ENCODE measurements around the gene CA5B.
"Not testable (repeated sequence)": the region's sequence is repeated elsewhere in the genome, so short reads cannot be mapped to it uniquely, and the experiment has no call there.

CA5B gene

DNA sequence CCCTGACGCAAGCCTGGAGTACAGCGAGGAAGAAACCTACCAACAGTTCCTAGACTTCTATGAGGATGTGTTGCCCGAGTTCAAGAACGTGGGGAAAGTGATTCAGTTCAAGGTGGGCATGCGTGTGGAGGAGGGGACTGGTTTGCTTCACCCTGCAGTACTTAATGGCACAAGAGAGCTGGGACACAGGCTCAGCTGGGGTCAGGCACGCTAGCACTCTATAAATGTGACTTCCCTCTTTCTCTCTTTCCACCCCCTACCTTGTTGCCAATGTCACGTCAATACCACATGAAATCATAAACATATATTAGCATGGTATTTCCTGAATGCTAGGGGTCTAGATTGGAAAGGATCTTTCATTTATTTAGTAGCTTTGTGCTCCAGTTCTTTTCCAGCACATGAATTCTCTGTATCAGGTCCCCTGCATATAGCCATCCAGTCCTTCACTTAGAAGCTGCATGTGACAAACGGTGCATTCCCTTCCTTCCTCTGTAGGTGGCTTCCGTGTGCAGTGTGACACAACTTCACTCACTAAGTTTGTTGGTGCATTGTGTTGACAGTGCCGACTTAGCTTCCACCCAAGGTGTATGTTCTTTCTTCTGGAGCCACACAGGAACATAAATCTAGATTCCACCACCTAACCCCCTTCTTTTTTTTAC lies 77.8 kb downstream of the CA5B start:
- no peak for DNase-seq

DNA sequence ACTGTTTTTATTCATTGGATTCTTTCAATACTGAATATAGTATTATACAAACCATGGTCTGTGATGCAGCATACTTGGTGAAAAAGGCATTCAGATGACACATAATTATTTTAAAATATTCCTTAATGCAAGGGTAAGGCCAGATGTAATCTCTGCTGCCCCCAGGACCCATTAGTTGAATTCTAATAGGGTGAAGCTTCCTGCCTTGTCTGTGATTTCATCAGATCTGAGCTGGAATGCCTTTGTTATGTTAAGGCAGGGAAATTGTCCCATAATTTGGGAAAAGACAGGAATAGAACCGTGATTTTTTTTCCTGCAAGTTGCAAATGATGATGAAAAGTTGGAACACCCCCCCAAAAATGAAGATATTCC lies 78.4 kb downstream of the CA5B start:
- DNase-seq, result no peak

DNA sequence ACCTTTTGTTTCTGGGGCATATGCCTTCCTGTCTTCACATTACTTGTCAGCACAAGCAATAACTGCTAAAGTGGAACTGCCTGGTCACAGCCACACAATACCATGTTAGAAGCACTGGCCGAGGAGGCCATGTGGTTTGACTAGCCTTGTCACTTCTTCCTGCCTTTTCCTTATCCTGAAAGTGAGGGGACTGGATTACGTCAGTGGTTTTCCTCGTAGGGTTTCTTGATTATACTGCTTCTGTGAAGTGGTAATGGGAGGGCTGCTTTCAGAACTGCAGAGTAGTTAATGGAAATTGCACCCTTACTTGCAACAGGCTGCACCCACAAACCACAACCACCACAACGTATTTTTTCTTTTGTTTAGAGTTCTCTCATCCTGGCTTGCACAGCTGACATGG lies 78.8 kb downstream of the CA5B start:
- DNase-seq, result no peak

DNA sequence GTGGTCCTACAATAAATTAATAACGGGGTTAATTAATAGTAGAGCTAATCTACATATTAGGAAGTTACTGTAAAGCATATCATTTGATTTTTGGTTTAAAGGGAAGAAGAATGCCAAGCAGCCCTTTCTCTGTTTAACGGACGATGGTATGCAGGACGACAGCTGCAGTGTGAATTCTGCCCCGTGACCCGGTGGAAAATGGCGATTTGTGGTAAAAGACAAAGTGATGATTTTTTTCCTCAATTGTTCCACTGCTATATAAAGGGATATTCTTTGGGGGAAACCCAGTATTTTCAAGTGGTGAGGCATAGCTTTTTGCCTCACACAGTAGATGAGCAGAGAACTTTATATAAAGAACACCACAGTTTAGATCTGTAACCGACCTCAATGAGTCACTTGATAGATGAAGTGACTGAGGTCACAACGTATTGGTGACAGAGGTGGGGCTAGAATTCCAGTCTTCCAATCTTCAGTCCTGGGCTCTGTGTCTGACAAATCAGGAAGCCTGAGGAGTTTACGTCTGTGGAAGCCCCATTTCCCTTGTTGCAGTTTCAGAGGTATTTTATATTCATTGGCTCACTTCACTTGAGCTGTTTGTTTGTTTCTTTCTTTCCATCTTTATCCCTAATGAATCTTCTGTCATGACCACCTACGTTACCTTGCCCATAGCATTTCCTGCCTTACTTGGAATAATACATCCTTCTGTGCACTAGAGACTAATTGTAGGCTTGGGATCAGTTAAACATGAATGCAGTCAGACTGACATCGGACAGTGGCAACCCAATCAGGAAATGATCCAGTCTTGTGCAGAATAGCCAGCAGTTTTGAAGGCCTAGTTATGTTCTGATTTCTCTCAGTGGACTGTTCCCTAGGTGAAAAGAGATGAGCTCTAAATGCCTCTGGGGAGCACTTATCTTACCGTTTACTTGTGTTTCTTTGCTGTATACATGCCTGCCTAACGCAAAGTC lies 82.3 kb downstream of the CA5B start:
- no peak for DNase-seq

DNA sequence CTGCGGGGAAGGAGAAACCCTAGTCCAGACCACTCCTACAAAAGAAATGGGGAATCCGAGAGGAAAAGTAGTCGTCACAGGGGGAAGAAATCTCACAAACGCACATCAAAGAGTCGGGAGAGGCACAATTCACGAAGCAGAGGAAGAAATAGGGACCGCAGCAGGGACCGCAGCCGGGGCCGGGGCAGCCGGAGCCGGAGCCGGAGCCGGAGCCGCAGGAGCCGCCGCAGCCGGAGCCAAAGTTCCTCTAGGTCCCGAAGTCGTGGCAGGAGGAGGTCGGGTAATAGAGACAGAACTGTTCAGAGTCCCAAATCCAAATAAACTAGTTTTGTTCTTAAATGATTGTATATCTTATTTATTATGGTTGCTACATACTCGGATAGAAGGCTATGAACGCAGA lies 84.9 kb downstream of the CA5B start:
- DNase-seq, result no peak

DNA sequence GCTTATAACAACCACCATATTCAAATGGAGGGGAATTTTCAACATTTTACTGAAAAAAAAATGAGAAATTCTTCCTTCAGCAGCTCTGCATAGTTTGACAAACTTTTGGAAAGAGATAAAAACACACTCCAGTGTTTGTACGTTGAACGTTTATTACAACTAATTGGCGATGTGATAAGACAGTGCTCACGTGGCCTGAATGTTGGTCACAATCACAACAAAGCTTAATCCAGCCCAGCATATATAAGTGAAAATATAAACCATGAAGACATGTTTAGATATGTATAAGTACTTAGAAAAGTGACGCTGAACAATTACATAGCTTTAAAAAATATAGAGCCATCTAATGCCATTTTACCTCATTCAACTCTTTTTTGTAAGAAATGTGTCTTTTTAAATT lies 87.9 kb downstream of the CA5B start:
- DNase-seq, result no peak

DNA sequence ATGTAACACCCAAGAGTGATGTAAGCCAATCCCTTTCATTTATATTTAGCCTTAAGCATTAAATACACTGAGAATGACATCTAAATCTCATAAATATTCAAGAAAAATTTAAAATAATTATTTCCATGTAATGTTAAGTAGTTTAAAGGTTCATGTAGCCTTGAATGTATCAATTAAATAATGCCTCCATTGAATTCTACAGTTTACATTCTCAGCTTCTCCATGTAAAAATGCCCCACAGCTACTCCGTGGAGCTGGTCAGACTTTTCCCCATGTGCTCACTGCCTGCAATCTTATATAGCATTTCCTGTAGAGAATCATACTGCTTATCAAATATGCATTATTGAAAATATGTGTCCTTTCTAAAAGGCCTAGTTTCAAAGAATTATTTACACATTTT lies 91.1 kb downstream of the CA5B start:
- no peak for DNase-seq

DNA sequence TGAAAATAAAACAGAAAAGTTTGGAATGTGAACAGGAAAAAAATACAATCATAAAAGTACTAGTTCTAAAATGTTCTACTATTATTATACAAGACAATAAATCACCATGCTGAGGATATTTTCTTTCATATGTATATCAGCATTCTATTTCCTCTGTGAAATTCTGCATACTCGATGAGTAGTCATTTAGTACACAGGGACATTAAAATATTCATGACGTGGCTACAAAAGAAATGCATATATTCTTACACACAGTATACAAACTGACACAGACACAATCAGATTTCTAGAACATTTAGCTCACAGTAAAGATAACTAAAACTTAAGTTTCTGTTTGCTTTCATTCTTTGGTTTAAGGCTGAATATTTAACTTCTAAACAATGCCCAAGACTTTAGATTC lies 93.3 kb downstream of the CA5B start:
- not testable (repeated sequence) for DNase-seq

DNA sequence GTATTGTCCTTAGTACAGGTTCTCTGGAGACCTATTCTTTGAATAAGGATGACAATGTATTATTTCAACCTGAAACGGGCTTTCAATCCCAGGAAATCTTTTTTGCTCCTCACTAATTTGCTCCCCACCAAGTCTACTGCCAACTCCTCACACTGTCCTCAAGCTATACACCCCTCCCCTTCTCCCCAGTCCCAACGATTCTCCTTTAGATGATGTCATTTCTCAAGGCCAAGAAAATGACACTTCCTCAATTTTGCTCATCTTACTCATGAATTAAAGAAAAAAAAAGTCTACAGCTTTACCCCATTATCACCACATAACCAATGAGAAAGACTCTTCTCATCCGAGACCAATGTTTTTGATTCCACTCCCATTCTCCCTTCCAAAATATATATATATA lies 96.0 kb downstream of the CA5B start:
- DNase-seq, result no peak

DNA sequence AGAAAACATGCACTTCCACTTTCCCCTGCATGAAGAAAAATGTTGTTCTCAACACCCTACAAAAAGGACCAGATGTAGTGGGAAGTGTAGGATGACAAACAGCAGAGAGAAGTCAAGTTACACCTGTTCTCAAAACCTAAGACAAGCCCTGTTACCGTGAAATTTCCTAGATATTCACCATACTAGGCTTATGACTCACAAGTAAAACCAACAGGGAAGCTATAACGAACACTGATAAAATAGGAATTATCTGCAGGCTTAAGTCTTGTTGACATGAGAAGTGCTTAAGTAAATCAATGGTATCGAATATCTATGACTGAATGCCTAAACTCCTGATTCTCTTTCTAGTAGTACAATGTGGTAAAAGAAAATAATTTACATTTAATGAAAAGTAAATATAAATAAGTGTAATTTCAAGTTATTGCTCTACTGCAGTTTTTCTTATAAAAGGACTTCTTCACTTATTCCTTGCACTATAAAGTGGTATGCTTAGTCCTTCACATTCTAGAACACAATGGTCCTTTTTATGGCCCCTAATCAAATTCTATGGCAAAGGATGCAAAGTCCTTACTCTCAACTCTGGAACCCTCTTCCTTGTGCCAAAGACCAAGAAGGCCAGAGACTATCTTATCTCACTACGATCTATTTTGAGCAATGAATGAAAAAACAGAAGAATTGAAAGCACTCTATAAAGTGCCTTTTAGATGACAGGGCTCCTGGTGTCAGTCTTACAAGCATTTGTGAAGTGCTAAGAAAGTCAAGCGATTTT lies 96.9 kb downstream of the CA5B start:
- no peak for DNase-seq
